Thyroid gland (tissue), 4 donors: ENCODE results near the gene UBL3. TPM values are rescaled to one million over a fixed set of nuclear protein-coding genes. Genes with fewer than 3 reads are reported as not detected.

Experiments
- DNase-seq, 2 donors: peaks; one replicate each; pipeline ENCODE4 v3.0.0-alpha.2; 2019
- H3K27ac ChIP-seq, 3 donors: fragments of 200-600 bp; sonication (generic); 1 replicate in 2 of 3; 2 replicates in 1 of 3; pipeline ENCODE4 v1.5.1; 2016 to 2019; ENCODE audit warnings: mild to moderate bottlenecking in 1 of 3, moderate library complexity in 1 of 3
- H3K27me3 ChIP-seq: fragments of 200-600 bp; sonication (generic); one replicate; pipeline ENCODE4 v1.5.1; 2019
- H3K36me3 ChIP-seq, 2 donors: fragments of 200-600 bp; sonication (generic); one replicate each; pipeline ENCODE4 v1.5.1; 2016 to 2019
- H3K4me1 ChIP-seq, 2 donors: fragments of 200-600 bp; sonication (generic); one replicate each; pipeline ENCODE4 v1.5.1; 2017 to 2019
- H3K4me3 ChIP-seq, 3 donors: fragments of 200-600 bp; sonication (generic); replicated peaks in 1 of 3; 1 replicate in 2 of 3; 2 replicates in 1 of 3; pipeline ENCODE4 v1.5.1; 2016; ENCODE audit warnings: mild to moderate bottlenecking in 1 of 3
- H3K9me3 ChIP-seq: fragments of 200-600 bp; sonication (generic); one replicate; pipeline ENCODE4 v1.5.1; 2017
- CTCF ChIP-seq, 6 experiments: fragments of 200-600 bp in 3 of 6; fragments of 450-650 bp in 3 of 6; sonication (generic) in 3 of 6; IDR thresholded peaks; one replicate each; pipeline ENCODE4 v1.5.1; 2016 to 2019; ENCODE audit warnings: antibody characterized with exemption in 6 of 6, mild to moderate bottlenecking in 2 of 6, inconsistent platforms in 1 of 6, moderate library complexity in 1 of 6
- POLR2A ChIP-seq, 2 donors: fragments of 450-650 bp; IDR thresholded peaks; one replicate each; pipeline ENCODE4 v1.6.1; 2017; ENCODE audit warnings: antibody characterized with exemption in 2 of 2, mild to moderate bottlenecking in 2 of 2, moderate library complexity in 1 of 2
- WGBS, 2 donors: methylation state at CpG; one replicate each; pipeline ENCODE4 v1.1.5; 2017; 5-methylcytosine and 5-hydroxymethylcytosine counted together
- intact Hi-C: fragments of 100-400 bp; cut with DNase I; formaldehyde crosslinking; loops from one replicate; pipeline ENCODE4 v1.15.1; 2023
- total RNA-seq, 4 donors: library from RNA; depleted of rRNA; stranded (reverse); fragments of >200 nt; gene quantifications; one replicate each; pipeline ENCODE4 v1.2.3, GENCODE V29; 2016

The UBL3 gene
- total RNA-seq, 4 donors from 2014 or later, result 59.0 to 79.0 (median 65.1) TPM

- peaks cover 0 to 7% of the 10 kb centered on the region in 2 donors for H3K4me1 ChIP-seq
- TF ChIP-seq POLR2A (IDR thresholded peaks at IDR 0.05) (no peak), CTCF (IDR thresholded peaks at IDR 0.05) (no peak)
- H3K9me3 ChIP-seq, result no peaks in the 10 kb centered on the region
- H3K4me3 ChIP-seq, result no peak overlapping the region
- 75 to 80% methylated on average over 4 of the region's 4 CpGs for WGBS, 2 donors
- H3K27me3 ChIP-seq, result no peaks in the 10 kb centered on the region
- no peaks in the 10 kb centered on the region for H3K36me3 ChIP-seq
- intact Hi-C loops, result no loop called here
- DNase-seq, result no peak
- H3K27ac ChIP-seq, result no peak overlapping the region
Measured at GRCh38 chr13:29888306-29888705, 37.9 kb upstream of the UBL3 start.

GRCh38 chr13:29887686-29888085 is 37.3 kb upstream of the UBL3 start:
- 83% methylated on average over 5 of the region's 5 CpGs for WGBS, 2 donors
- H3K9me3 ChIP-seq, result no peaks in the 10 kb centered on the region
- H3K27ac ChIP-seq, result no peak overlapping the region
- intact Hi-C loops, result no loop called here
- H3K27me3 ChIP-seq, result no peaks in the 10 kb centered on the region
- no peak for TF ChIP-seq CTCF (IDR thresholded peaks at IDR 0.05)
- TF ChIP-seq POLR2A (IDR thresholded peaks at IDR 0.05), result no peak
- peaks cover 0 to 7% of the 10 kb centered on the region in 2 donors for H3K4me1 ChIP-seq
- no peak overlapping the region for H3K4me3 ChIP-seq
- DNase-seq, result no peak
- H3K36me3 ChIP-seq, result no peaks in the 10 kb centered on the region

GRCh38 chr13:29887030-29887557 is 36.7 kb upstream of the UBL3 start:
- H3K4me3 ChIP-seq, result no peak overlapping the region
- H3K27me3 ChIP-seq, result no peaks in the 10 kb centered on the region
- 67 to 82% methylated on average over 5 of the region's 5 CpGs for WGBS, 2 donors
- H3K36me3 ChIP-seq, result no peaks in the 10 kb centered on the region
- H3K9me3 ChIP-seq, result no peaks in the 10 kb centered on the region
- DNase-seq, result no peak
- peaks cover 0 to 7% of the 10 kb centered on the region in 2 donors for H3K4me1 ChIP-seq
- intact Hi-C loops, result no loop called here
- no peak overlapping the region for H3K27ac ChIP-seq
- TF ChIP-seq CTCF (IDR thresholded peaks at IDR 0.05) (no peak), POLR2A (IDR thresholded peaks at IDR 0.05) (no peak)

GRCh38 chr13:29886446-29886845 is 36.0 kb upstream of the UBL3 start:
- H3K4me3 ChIP-seq, result no peak overlapping the region
- 79 to 90% methylated on average over 8 of the region's 8 CpGs for WGBS, 2 donors
- H3K27ac ChIP-seq, result no peak overlapping the region

GRCh38 chr13:29885989-29886388 is 35.6 kb upstream of the UBL3 start:
- Histone ChIP-seq H3K4me1 (peaks cover 0 to 7% of the 10 kb centered on the region in 2 donors), H3K36me3 (no peaks in the 10 kb centered on the region), H3K9me3 (no peaks in the 10 kb centered on the region), H3K27ac (no peak overlapping the region), H3K4me3 (no peak overlapping the region), H3K27me3 (no peaks in the 10 kb centered on the region)
- TF ChIP-seq CTCF (IDR thresholded peaks at IDR 0.05) (no peak), POLR2A (IDR thresholded peaks at IDR 0.05) (no peak)
- intact Hi-C loops, result no loop called here
- WGBS, 2 donors, result 84 to 100% methylated on average over 1 of the region's 1 CpG
- no peak for DNase-seq

More at GRCh38 chr13:29886446-29886845, 36.0 kb upstream of the UBL3 start:
- Histone ChIP-seq H3K9me3 (no peaks in the 10 kb centered on the region), H3K4me1 (peaks cover 0 to 7% of the 10 kb centered on the region in 2 donors), H3K27me3 (no peaks in the 10 kb centered on the region), H3K36me3 (no peaks in the 10 kb centered on the region)
- TF ChIP-seq POLR2A (IDR thresholded peaks at IDR 0.05), result no peak
- TF ChIP-seq CTCF (IDR thresholded peaks at IDR 0.05), result no peak
- DNase-seq, result no peak
- intact Hi-C loops, result no loop called here
